ENCODE data around the gene GFI1B.

- no peak for TF ChIP-seq CTCF (IDR thresholded peaks at IDR 0.05)
- no peak for TF ChIP-seq POLR2A (IDR thresholded peaks at IDR 0.05)
These were observed 34.7 kb upstream of the GFI1B start for GRCh38 chr9:132943651-132944293.
